Left colon (tissue), 2 donors: ENCODE data around the gene PRKCQ. TPM values are rescaled to one million over a fixed set of nuclear protein-coding genes. Genes with fewer than 3 reads are reported as not detected.
A peak's percentile ranks its signal among the peaks of the same experiment; 100 is the strongest.

Experiments
- ATAC-seq: fragments of 200-7000 bp; cut with Tn5 transposase; one replicate; pipeline ENCODE4 v1.9.1; 2020; ENCODE audit warnings: mild to moderate bottlenecking, moderate library complexity
- DNase-seq, 2 donors: peaks; one replicate each; pipeline ENCODE4 v3.0.0-alpha.2; 2020
- intact Hi-C, 2 donors: fragments of 100-400 bp; cut with DNase I in 1 of 2; cut with micrococcal nuclease in 1 of 2; formaldehyde crosslinking; loops; one replicate each; pipeline versions ENCODE4 v1.11.2 to v1.14.0; 2022; cut with DNase I, micrococcal nuclease
- total RNA-seq, 2 donors: library from RNA; stranded (reverse); fragmentation: NEBNext Ultra II Directional; extraction: Animal tissue kit (Norgen Biotek cat#: 25700); gene quantifications; one replicate each; pipeline ENCODE4 v1.2.1, GENCODE V29; 2021
- donor health status: DM: no; HTN: no; CAD: no.
- donor health status: DM: yes; HTN: yes; CAD: no.

PRKCQ gene
- total RNA-seq, 2 donors from 2014 or later, result 0.89 TPM

- ATAC-seq, result no peak
- DNase-seq, result no peak
- intact Hi-C loops, result no loop called here
Observed at GRCh38 chr10:6431861-6432260, 148.2 kb downstream of the PRKCQ start.

GRCh38 chr10:6431186-6431585 is 148.9 kb downstream of the PRKCQ start:
- intact Hi-C loops, result no loop called here
- ATAC-seq (no peak), DNase-seq (no peak)

GRCh38 chr10:6430423-6430980 is 149.6 kb downstream of the PRKCQ start:
- no peak for ATAC-seq
- intact Hi-C loops, result no loop called here

GRCh38 chr10:6427357-6427959 is 152.6 kb downstream of the PRKCQ start:
- intact Hi-C loops, result no loop called here
- ATAC-seq (no peak), DNase-seq (no peak)

More at GRCh38 chr10:6430423-6430980, 149.6 kb downstream of the PRKCQ start:
- no peak for DNase-seq

- ATAC-seq (no peak), DNase-seq (no peak)
- intact Hi-C loops, result no loop called here
Observed at GRCh38 chr10:6426317-6426716, 153.8 kb downstream of the PRKCQ start.

- intact Hi-C loops, result no loop called here
- no peak for DNase-seq
- no peak for ATAC-seq
Observed at GRCh38 chr10:6423413-6424170, 156.5 kb downstream of the PRKCQ start.

GRCh38 chr10:6423004-6423403 is 157.1 kb downstream of the PRKCQ start:
- intact Hi-C loops, result no loop called here
- ATAC-seq (no peak), DNase-seq (no peak)

- DNase-seq, result no peak
- ATAC-seq, result no peak
- intact Hi-C loops, result loop anchor here in 1 of 2 donors (5.0 kb wide), 1 partner anchor 249 kb away; no protein-coding TSS in a partner anchor
Observed at GRCh38 chr10:6418613-6419216, 161.4 kb downstream of the PRKCQ start.

GRCh38 chr10:6418167-6418566 is 161.9 kb downstream of the PRKCQ start:
- intact Hi-C loops, result loop anchor here in 1 of 2 donors (5.0 kb wide), 1 partner anchor 249 kb away; no protein-coding TSS in a partner anchor
- DNase-seq (no peak), ATAC-seq (no peak)

GRCh38 chr10:6416892-6417512 is 163.1 kb downstream of the PRKCQ start:
- ATAC-seq (peak; percentile 62), DNase-seq (no peak)
- intact Hi-C loops, result loop anchor here in 1 of 2 donors (5.0 kb wide), 1 partner anchor 250 kb away; no protein-coding TSS in a partner anchor

- intact Hi-C loops, result no loop called here
- DNase-seq (no peak), ATAC-seq (no peak)
Observed at GRCh38 chr10:6411436-6411835, 168.6 kb downstream of the PRKCQ start.

GRCh38 chr10:6410830-6411229 is 169.2 kb downstream of the PRKCQ start:
- no peak for DNase-seq
- ATAC-seq, result no peak
- intact Hi-C loops, result no loop called here

GRCh38 chr10:6409971-6410643 is 170.0 kb downstream of the PRKCQ start:
- intact Hi-C loops, result loop anchor here in 1 of 2 donors (10.0 kb wide), 1 partner anchor 315 kb away; no protein-coding TSS in a partner anchor
- DNase-seq (peak; percentile 26 to 51), ATAC-seq (peak; percentile 93)

- intact Hi-C loops, result loop anchor here in 1 of 2 donors (10.0 kb wide), 1 partner anchor 314 kb away; no protein-coding TSS in a partner anchor
- ATAC-seq (no peak), DNase-seq (no peak)
Observed at GRCh38 chr10:6408799-6409198, 171.3 kb downstream of the PRKCQ start.

- no peak for DNase-seq
Observed at GRCh38 chr10:6407034-6407721, 172.9 kb downstream of the PRKCQ start.

GRCh38 chr10:6406220-6407033 is 173.6 kb downstream of the PRKCQ start:
- ATAC-seq, result no peak
- no peak for DNase-seq
- intact Hi-C loops, result loop anchor here in 1 of 2 donors (10.0 kb wide), 1 partner anchor 312 kb away; no protein-coding TSS in a partner anchor

More at GRCh38 chr10:6407034-6407721, 172.9 kb downstream of the PRKCQ start:
- intact Hi-C loops, result loop anchor here in 1 of 2 donors (10.0 kb wide), 1 partner anchor 312 kb away; no protein-coding TSS in a partner anchor
- ATAC-seq, result no peak

GRCh38 chr10:6405713-6406112 is 174.4 kb downstream of the PRKCQ start:
- DNase-seq, result no peak
- intact Hi-C loops, result loop anchor here in 1 of 2 donors (10.0 kb wide), 1 partner anchor 311 kb away; no protein-coding TSS in a partner anchor
- ATAC-seq, result no peak
